Psoas muscle (tissue), 8 donors: ENCODE results near the gene CISH. TPM values are rescaled to one million over a fixed set of nuclear protein-coding genes. Genes with fewer than 3 reads are reported as not detected.

ENCODE experiments used
- ATAC-seq, 4 donors: fragments of 200-7000 bp; cut with Tn5 transposase; one replicate each; pipeline ENCODE4 v1.9.1; 2020; ENCODE audit warnings: moderate library complexity in 3 of 4, mild to moderate bottlenecking in 2 of 4
- DNase-seq, 2 donors: peaks; one replicate each; pipeline ENCODE4 v3.0.0-alpha.2; 2020
- H3K27ac ChIP-seq: fragments of 200-600 bp; one replicate; pipeline ENCODE4 v1.8.0; 2022
- H3K27me3 ChIP-seq, 3 donors: fragments of 200-600 bp in 1 of 3; one replicate each; pipeline versions ENCODE4 v1.6.1 to v1.8.0; 2013 to 2022; ENCODE audit warnings: low read length in 2 of 3, mild to moderate bottlenecking in 2 of 3, moderate library complexity in 1 of 3; ENCODE audit not compliant: insufficient read depth in 3 of 3
- H3K36me3 ChIP-seq, 2 donors: fragments of 200-600 bp in 1 of 2; one replicate each; pipeline versions ENCODE4 v1.6.1 to v1.8.0; 2013 to 2022; ENCODE audit warnings: low read depth in 1 of 2, mild to moderate bottlenecking in 1 of 2, moderate library complexity in 1 of 2; ENCODE audit not compliant: insufficient read depth in 1 of 2
- H3K4me1 ChIP-seq: fragments of 200-600 bp; one replicate; pipeline ENCODE4 v1.8.0; 2022
- H3K4me3 ChIP-seq: fragments of 200-600 bp; one replicate; pipeline ENCODE4 v1.8.0; 2022; ENCODE audit warnings: mild to moderate bottlenecking
- H3K9me3 ChIP-seq: fragments of 200-600 bp; one replicate; pipeline ENCODE4 v1.8.0; 2022
- CTCF ChIP-seq: fragments of 200-600 bp; IDR thresholded peaks from one replicate; pipeline ENCODE4 v1.8.0; 2022; ENCODE audit warnings: antibody characterized with exemption
- WGBS, 3 donors: extraction: QIAGEN DNeasy Blood & Tissue Kit; methylation state at CpG; one replicate each; pipeline versions ENCODE4 v1.1.6 to v1.1.7; 2013; 5-methylcytosine and 5-hydroxymethylcytosine counted together
- intact Hi-C, 2 donors: fragments of 100-400 bp; cut with DNase I; formaldehyde crosslinking; loops; one replicate each; pipeline versions ENCODE4 v1.11.0 to v1.14.2; 2022
- polyA plus RNA-seq, 3 donors: library from polyadenylated mRNA; stranded (reverse); fragments of 200-250 nt; gene quantifications; one replicate each; pipeline ENCODE4 v1.2.3, GENCODE V29; 2013
- total RNA-seq, 4 donors: library from RNA; stranded (reverse); fragmentation: NEBNext Ultra II Directional in 2 of 4; extraction: Animal tissue kit (Norgen Biotek cat#: 25700) in 2 of 4; gene quantifications; one replicate each; pipeline versions ENCODE4 v1.2.1 to v1.2.4, GENCODE V29; 2021 to 2023
- donor health status: healthy with polysubstance abuse.
- donor health status: DM: no; HTN: no; CAD: no; lungs with moderate emphysema.
- donor health status: Bipolar disorder and iron deficiency.
- donor health status: healthy.
- donor health status: DM: yes; HTN: yes; CAD: no.
- donor health status: DM: no; HTN: no; CAD: no.
- donor health status: DM: no; HTN: no; CAD: no.
- donor health status: DM: yes; HTN: yes; CAD: no.

Gene CISH
- total and polyA plus RNA-seq, 7 donors: 12.8 to 75.1 (median 26.3) TPM

GRCh38 chr3:50628601-50629000 is 17.0 kb upstream of the CISH start:
- intact Hi-C loops: no loop called here
- DNase-seq (no peak), ATAC-seq (no peak)
- Histone ChIP-seq H3K4me3 (no peak overlapping the region), H3K27me3 (no peaks in the 10 kb centered on the region), H3K9me3 (no peaks in the 10 kb centered on the region), H3K36me3 (no peaks in the 10 kb centered on the region), H3K27ac (peak overlapping the region; percentile 88), H3K4me1 (peaks cover 83% of the 10 kb centered on the region)
- WGBS, 3 donors: 96 to 98% (median 97%) methylated on average over 3 of the region's 3 CpGs
- no peak for TF ChIP-seq CTCF

- Histone ChIP-seq H3K4me1 (peaks cover 85% of the 10 kb centered on the region), H3K9me3 (no peaks in the 10 kb centered on the region), H3K27ac (peak overlapping the region; percentile 88), H3K4me3 (no peak overlapping the region), H3K27me3 (no peaks in the 10 kb centered on the region), H3K36me3 (peaks cover 0 to 3% of the 10 kb centered on the region in 2 donors)
- peak; percentile 80 to 88 (median 83) for ATAC-seq
- peak; percentile 28 for TF ChIP-seq CTCF
- peak; percentile 83 to 95 for DNase-seq
- 27 to 52% (median 30%) methylated on average over 6 of the region's 6 CpGs for WGBS, 3 donors
- intact Hi-C loops: no loop called here
Observed at GRCh38 chr3:50627407-50628051, 16.0 kb upstream of the CISH start.

- Histone ChIP-seq H3K4me1 (peaks cover 83% of the 10 kb centered on the region), H3K27me3 (no peaks in the 10 kb centered on the region), H3K27ac (peak overlapping the region; percentile 88), H3K9me3 (no peaks in the 10 kb centered on the region), H3K36me3 (peaks cover 0 to 13% of the 10 kb centered on the region in 2 donors), H3K4me3 (no peak overlapping the region)
- 60 to 85% (median 65%) methylated on average over 3 of the region's 3 CpGs for WGBS, 3 donors
- DNase-seq (no peak), ATAC-seq (no peak)
- TF ChIP-seq CTCF: no peak
- intact Hi-C loops: no loop called here
Observed at GRCh38 chr3:50626401-50626800, 14.8 kb upstream of the CISH start.

GRCh38 chr3:50625231-50626182 is 13.9 kb upstream of the CISH start:
- no peaks in the 10 kb centered on the region for H3K27me3 ChIP-seq
- peak; percentile 74 to 81 (median 78) for ATAC-seq
- H3K4me1 ChIP-seq: peaks cover 85% of the 10 kb centered on the region
- no peak for TF ChIP-seq CTCF
- no peaks in the 10 kb centered on the region for H3K9me3 ChIP-seq
- DNase-seq: peak; percentile 79 to 95
- peak overlapping the region; percentile 35 for H3K4me3 ChIP-seq
- H3K27ac ChIP-seq: peak overlapping the region; percentile 88
- 32 to 45% (median 38%) methylated on average over 18 of the region's 18 CpGs for WGBS, 3 donors
- H3K36me3 ChIP-seq: peaks cover 0 to 13% of the 10 kb centered on the region in 2 donors
- intact Hi-C loops: no loop called here
